ENCODE results near the gene CYP39A1.

The CYP39A1 gene

DNA sequence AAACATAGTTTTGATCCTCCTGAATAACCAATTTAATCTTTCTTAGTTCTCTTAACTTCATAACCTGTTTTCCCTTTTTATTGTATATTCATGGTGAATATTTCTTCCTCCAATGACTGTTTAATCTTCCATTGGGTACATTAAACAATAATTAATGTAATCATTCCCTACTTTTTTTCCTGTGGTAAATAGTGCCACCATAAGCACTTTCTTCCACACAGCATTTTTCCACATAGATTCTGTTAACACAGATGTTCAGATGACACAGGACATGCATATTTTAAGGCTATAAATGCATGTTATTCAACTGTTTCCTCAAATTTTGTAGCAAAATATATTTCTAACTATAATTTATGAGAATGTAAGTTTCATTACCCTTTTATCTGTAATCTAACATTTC, 61.9 kb downstream of the CYP39A1 start:
- TF ChIP-seq CTCF (conservative IDR thresholded peaks at IDR 0.05): no peak
- H3K27ac ChIP-seq: no peak overlapping the region

GRCh38 chr6:46586906-46587305, 65.7 kb downstream of the CYP39A1 start:
- TF ChIP-seq CTCF (conservative IDR thresholded peaks at IDR 0.05): no peak
- no peak overlapping the region for H3K27ac ChIP-seq

GRCh38 chr6:46584586-46584985, 68.0 kb downstream of the CYP39A1 start:
- H3K27ac ChIP-seq: no peak overlapping the region
- no peak for TF ChIP-seq CTCF (conservative IDR thresholded peaks at IDR 0.05)

DNA sequence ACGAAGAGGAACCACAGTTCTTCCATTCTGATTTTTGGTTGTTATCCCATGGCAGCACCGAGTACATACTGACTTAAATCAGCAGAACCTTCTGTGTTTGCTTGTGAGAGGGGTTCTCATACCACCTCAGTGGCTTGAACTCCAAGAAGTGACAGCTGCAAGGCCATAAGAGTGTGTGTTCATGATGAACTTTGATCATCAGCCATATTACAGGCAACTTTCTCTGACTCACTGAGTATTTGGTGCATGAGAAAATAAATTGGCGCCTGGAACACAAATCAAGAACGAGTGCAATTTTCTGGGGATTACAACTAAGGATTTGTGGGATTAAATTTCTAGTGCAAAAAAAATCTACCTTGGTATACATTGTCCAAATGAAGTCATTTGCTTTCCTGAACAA, 68.9 kb downstream of the CYP39A1 start:
- no peak for TF ChIP-seq CTCF (conservative IDR thresholded peaks at IDR 0.05)
- H3K27ac ChIP-seq: 0 out of 2 replicates have a peak overlapping the region, but pooled peaks have one; percentile 16

GRCh38 chr6:46583081-46583480, 69.5 kb downstream of the CYP39A1 start:
- H3K27ac ChIP-seq: 0 out of 2 replicates have a peak overlapping the region, but pooled peaks have one; percentile 16
- TF ChIP-seq CTCF (conservative IDR thresholded peaks at IDR 0.05): no peak

DNA sequence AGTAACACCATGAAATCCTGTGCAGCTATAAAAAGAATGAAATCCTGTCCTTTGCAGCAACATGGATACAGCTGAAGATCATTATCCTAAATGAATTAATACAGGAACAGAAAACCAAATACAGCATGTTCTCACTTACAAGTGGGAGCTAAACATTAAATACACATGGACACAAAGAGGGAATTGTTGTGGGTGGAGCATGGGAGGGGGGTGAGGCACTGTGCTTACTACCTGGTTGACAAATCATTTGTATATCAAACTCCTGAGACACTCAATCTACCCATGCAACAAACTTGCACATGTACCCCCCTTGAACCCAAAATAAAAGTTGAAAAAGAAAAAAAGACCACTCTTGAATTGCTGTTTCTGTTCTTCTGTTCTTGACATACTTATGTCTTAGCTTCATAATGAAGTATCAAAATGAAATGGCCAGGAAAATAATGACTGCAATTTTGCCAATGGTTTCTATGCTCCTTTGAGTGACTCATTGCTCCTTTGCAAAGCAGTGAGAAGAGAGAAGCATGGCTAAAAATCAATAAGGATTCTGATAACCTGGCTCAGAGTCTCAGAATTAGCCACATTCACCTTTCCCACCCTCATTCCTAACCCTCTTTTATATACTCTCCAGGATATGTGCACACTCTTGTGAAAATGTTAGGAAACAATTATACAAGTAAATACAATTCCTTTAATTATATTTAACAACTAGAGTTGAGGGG, 71.0 kb downstream of the CYP39A1 start:
- H3K27ac ChIP-seq: no peak overlapping the region
- TF ChIP-seq CTCF (conservative IDR thresholded peaks at IDR 0.05): no peak

DNA sequence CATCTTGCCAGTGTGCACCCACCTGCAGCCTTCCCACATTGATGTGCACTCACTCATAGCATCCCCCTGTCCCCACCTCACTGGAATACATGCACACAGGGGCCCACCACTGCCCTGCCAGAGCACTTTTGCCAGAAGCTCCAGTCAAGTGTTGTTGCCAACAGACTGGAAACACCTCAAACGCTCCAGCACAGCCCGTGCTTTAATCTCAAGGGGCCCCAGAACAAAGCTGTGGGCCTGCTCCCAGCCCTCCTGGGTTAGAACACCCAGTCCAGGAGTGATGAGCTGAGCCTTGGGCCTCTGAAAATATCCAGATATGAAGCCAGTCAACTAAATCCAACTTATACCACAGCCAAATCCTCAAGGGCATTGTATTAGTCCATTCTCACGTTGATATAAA, 77.1 kb downstream of the CYP39A1 start:
- no peak for TF ChIP-seq CTCF (conservative IDR thresholded peaks at IDR 0.05)

More for the DNA sequence above, 77.1 kb downstream of the CYP39A1 start:
- no peak overlapping the region for H3K27ac ChIP-seq
